ENCODE data around the gene KPNA5. TPM values are rescaled to one million over a fixed set of nuclear protein-coding genes. Genes with fewer than 3 reads are reported as not detected.
"Not testable (repeated sequence)": the region's sequence is repeated elsewhere in the genome, so short reads cannot be mapped to it uniquely, and the experiment has no call there.

KPNA5 gene
- total RNA-seq, 4 donors from 2014 or later, result 6.1 to 11.8 (median 9.6) TPM

DNA sequence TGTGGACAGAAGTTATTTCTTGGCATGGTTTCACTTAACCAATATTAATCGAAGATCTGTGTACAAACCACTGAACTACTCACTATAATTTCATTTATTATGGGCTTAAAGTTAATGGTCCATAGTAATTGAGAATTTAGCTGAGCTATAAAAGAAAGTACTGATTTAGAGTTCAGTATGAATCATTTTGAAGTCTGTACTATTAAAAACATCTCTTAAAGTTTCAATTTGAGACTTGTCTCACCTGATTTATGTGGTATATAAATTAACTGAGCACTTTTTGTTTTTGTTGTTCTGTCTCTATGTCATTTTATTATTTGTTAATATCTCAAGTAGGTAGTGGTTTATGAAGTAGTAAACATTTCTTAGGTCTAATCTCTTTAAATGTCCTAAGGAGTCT lies 24.9 kb downstream of the KPNA5 start:
- Histone ChIP-seq H3K4me1 (no peaks in the 10 kb centered on the region), H3K9me3 (no peaks in the 10 kb centered on the region), H3K27ac (no peak overlapping the region), H3K4me3 (no peak overlapping the region), H3K36me3 (peaks cover 48% of the 10 kb centered on the region), H3K27me3 (no peaks in the 10 kb centered on the region)
- no peak for DNase-seq (ENCODE audit: low spot score in 2 of 2)
- 92% methylated on average over 1 of the region's 1 CpG for WGBS
- TF ChIP-seq EP300 (IDR thresholded peaks at IDR 0.05) (no peak), POLR2A (IDR thresholded peaks at IDR 0.05) (no peak), POLR2AphosphoS5 (IDR thresholded peaks at IDR 0.05) (no peak)

GRCh38 chr6:116714296-116714695 lies 33.3 kb downstream of the KPNA5 start:
- TF ChIP-seq EP300 (IDR thresholded peaks at IDR 0.05) (no peak), POLR2A (IDR thresholded peaks at IDR 0.05) (no peak), POLR2AphosphoS5 (IDR thresholded peaks at IDR 0.05) (no peak), CTCF (IDR thresholded peaks at IDR 0.05) (no peak)
- DNase-seq (ENCODE audit: low spot score in 2 of 2), result no peak
- Histone ChIP-seq H3K27ac (no peak overlapping the region), H3K4me1 (no peaks in the 10 kb centered on the region), H3K9me3 (no peaks in the 10 kb centered on the region), H3K4me3 (no peak overlapping the region), H3K36me3 (peaks cover 47% of the 10 kb centered on the region), H3K27me3 (no peaks in the 10 kb centered on the region)
- 100% methylated on average over 1 of the region's 1 CpG for WGBS

DNA sequence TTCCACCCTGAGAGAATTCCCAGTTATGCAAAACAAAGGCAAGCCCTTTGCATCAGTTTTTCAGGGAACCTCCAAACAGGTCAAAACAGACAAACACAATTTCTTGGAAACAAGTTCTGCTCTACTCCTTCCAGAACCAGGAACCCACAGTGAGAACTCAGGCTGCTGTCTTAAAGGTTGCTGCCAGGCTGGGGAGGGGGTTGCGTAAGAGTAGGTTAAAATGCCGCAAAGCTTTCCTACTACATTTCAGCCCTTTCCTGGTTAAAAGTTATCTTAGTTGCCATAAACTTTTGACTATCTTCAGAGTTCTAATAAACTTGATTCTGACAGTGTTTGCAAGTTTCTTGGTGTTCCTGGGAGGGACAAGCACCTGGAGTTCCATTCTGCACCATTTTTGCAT lies 33.8 kb downstream of the KPNA5 start:
- WGBS, result 92% methylated on average over 2 of the region's 2 CpGs
- TF ChIP-seq CTCF (IDR thresholded peaks at IDR 0.05) (no peak), POLR2AphosphoS5 (IDR thresholded peaks at IDR 0.05) (no peak), EP300 (IDR thresholded peaks at IDR 0.05) (no peak), POLR2A (IDR thresholded peaks at IDR 0.05) (no peak)
- DNase-seq (ENCODE audit: low spot score in 2 of 2), result no peak
- H3K27me3 ChIP-seq, result no peaks in the 10 kb centered on the region
- H3K9me3 ChIP-seq, result no peaks in the 10 kb centered on the region
- no peaks in the 10 kb centered on the region for H3K4me1 ChIP-seq
- H3K4me3 ChIP-seq, result no peak overlapping the region
- H3K27ac ChIP-seq, result no peak overlapping the region
- H3K36me3 ChIP-seq, result peaks cover 49% of the 10 kb centered on the region

DNA sequence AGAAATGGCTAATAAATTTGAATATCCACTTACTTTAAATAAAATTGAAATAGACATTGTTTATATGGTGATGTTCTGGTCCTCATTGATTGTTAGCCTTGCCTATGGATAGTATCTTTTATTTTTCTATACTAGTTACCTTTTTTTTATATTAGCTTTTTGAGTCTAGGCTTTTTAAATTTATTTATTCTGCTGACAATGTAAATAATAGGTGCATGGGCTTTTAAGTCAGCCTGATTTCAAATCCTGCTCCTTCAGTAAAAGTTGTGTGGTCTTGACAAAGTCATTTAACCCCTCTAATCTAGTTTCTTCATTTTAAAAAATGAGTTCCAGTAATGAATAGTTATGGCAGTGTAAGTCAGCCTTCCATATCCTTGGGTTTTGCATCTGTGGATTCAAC lies 45.9 kb downstream of the KPNA5 start:
- TF ChIP-seq POLR2AphosphoS5 (IDR thresholded peaks at IDR 0.05), result no peak
- TF ChIP-seq CTCF (IDR thresholded peaks at IDR 0.05), result no peak
- TF ChIP-seq EP300 (IDR thresholded peaks at IDR 0.05), result no peak
- TF ChIP-seq POLR2A (IDR thresholded peaks at IDR 0.05), result no peak
- DNase-seq (ENCODE audit: low spot score in 2 of 2), result no peak
- Histone ChIP-seq H3K36me3 (peaks cover 65% of the 10 kb centered on the region), H3K9me3 (no peaks in the 10 kb centered on the region), H3K27me3 (no peaks in the 10 kb centered on the region), H3K27ac (no peak overlapping the region), H3K4me1 (no peaks in the 10 kb centered on the region), H3K4me3 (no peak overlapping the region)

- Histone ChIP-seq H3K27me3 (no peaks in the 10 kb centered on the region), H3K36me3 (peaks cover 53% of the 10 kb centered on the region), H3K4me1 (no peaks in the 10 kb centered on the region), H3K27ac (no peak overlapping the region), H3K4me3 (no peak overlapping the region), H3K9me3 (no peaks in the 10 kb centered on the region)
- DNase-seq (ENCODE audit: low spot score in 2 of 2), result no peak
- no peak for TF ChIP-seq CTCF (IDR thresholded peaks at IDR 0.05)
- TF ChIP-seq POLR2AphosphoS5 (IDR thresholded peaks at IDR 0.05), result no peak
- TF ChIP-seq POLR2A (IDR thresholded peaks at IDR 0.05), result no peak
These were observed 49.5 kb downstream of the KPNA5 start for GRCh38 chr6:116730513-116730912.

DNA sequence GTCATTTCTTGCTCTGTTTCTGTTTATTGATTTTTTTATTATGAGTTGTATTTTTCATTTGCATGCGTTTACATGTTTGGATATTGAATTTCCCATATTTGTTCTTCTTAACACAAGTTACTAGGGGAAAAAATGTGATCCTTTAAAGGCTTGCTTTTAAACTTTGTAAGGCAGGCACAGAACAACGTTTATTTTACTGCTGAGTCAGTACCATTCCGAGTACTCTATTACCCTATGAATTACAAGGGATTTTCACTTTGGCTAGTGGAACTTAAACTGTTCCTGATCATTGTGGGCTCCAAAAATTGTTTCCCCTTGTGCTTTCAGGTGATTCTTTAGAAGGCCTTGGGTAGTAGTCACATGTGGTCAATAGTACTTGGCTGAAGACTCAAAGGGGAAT lies 56.0 kb downstream of the KPNA5 start:
- no peaks in the 10 kb centered on the region for H3K4me1 ChIP-seq
- no peak overlapping the region for H3K4me3 ChIP-seq
- TF ChIP-seq POLR2AphosphoS5 (IDR thresholded peaks at IDR 0.05) (no peak), CTCF (IDR thresholded peaks at IDR 0.05) (no peak), POLR2A (IDR thresholded peaks at IDR 0.05) (no peak), EP300 (IDR thresholded peaks at IDR 0.05) (no peak)
- peaks cover 14% of the 10 kb centered on the region for H3K9me3 ChIP-seq
- no peaks in the 10 kb centered on the region for H3K27me3 ChIP-seq
- no peak for DNase-seq (ENCODE audit: low spot score in 2 of 2)
- 96% methylated on average over 3 of the region's 3 CpGs for WGBS
- H3K27ac ChIP-seq, result no peak overlapping the region
- H3K36me3 ChIP-seq, result peaks cover 13% of the 10 kb centered on the region

DNA sequence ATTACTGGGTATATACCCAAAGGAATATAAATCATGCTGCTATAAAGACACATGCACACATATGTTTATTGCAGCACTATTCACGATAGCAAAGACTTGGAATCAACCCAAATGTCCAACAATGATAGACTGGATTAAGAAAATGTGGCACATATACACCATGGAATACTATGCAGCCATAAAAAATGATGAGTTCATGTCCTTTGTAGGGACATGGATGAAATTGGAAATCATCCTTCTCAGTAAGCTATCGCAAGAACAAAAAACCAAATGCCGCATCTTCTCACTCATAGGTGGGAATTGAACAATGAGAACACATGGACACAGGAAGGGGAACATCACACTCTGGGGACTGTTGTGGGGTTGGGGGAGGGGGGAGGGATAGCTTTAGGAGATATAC lies 59.5 kb downstream of the KPNA5 start:
- not testable (repeated sequence) for H3K36me3 ChIP-seq; DNase-seq (ENCODE audit: low spot score in 2 of 2); H3K27me3 ChIP-seq; H3K4me1 ChIP-seq; H3K27ac ChIP-seq; H3K4me3 ChIP-seq
- 96% methylated on average over 3 of the region's 3 CpGs for whole genome bisulfite sequencing
- peaks cover 14% of the 10 kb centered on the region for H3K9me3 ChIP-seq
